GM23248 (cell line): ENCODE results near the gene LENG8.

ENCODE experiments used
- EZH2 ChIP-seq: fragments of 200-600 bp; sonication (generic); IDR thresholded peaks from 2 replicates; pipeline ENCODE4 v1.6.1; 2018; ENCODE audit warnings: antibody characterized with exemption, mild to moderate bottlenecking; ENCODE audit not compliant: insufficient read depth, poor library complexity, severe bottlenecking
- EZH2phosphoT487 ChIP-seq: fragments of 200-600 bp; sonication (generic); IDR thresholded peaks from 2 replicates; pipeline ENCODE4 v1.6.1; 2018; ENCODE audit warnings: antibody characterized with exemption, moderate library complexity, mild to moderate bottlenecking, low read depth; ENCODE audit not compliant: insufficient read depth

DNA sequence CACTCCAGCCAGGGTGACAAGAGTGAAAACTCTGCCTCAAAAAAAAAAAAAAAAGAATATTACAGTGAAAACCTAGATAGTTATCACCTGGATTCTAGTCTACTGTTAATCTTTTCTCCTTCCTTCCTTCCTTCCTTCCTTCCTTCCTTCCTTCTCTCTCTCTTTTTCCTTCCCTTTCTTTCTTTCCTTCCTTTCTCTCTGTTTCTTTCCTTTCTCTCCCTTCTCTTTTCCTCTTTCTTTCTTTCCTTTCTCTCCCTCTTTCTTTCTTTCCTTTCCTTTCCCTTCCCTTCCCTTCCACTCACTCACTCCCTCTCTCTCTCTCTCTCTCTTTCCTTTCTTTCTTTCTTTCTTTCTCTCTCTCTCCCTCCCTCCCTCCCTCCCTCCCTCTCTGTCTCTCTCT lies 43.4 kb upstream of the LENG8 start:
- TF ChIP-seq EZH2phosphoT487 (no peak), EZH2 (no peak)
